ENCODE data around the gene SMARCAL1.

DNA sequence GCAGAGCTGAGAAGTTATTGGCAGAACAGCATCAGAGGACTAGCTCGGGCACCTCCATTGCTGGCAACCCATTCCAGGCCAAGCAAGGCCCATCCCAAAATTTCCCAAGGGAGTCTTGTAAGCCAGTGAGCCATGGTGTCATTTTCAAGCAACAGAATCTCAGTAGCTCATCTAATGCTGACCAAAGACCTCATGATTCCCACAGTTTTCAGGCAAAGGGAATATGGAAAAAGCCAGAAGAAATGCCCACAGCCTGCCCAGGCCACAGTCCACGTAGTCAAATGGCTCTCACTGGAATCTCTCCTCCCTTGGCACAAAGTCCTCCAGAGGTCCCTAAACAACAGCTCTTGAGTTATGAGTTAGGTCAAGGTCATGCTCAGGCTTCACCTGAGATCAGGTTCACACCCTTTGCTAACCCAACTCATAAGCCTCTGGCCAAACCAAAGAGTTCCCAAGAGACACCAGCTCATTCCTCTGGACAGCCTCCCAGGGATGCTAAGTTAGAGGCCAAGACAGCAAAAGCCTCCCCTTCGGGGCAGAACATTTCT lies 2.6 kb downstream of the SMARCAL1 start:
- TF ChIP-seq, protein P1, sequence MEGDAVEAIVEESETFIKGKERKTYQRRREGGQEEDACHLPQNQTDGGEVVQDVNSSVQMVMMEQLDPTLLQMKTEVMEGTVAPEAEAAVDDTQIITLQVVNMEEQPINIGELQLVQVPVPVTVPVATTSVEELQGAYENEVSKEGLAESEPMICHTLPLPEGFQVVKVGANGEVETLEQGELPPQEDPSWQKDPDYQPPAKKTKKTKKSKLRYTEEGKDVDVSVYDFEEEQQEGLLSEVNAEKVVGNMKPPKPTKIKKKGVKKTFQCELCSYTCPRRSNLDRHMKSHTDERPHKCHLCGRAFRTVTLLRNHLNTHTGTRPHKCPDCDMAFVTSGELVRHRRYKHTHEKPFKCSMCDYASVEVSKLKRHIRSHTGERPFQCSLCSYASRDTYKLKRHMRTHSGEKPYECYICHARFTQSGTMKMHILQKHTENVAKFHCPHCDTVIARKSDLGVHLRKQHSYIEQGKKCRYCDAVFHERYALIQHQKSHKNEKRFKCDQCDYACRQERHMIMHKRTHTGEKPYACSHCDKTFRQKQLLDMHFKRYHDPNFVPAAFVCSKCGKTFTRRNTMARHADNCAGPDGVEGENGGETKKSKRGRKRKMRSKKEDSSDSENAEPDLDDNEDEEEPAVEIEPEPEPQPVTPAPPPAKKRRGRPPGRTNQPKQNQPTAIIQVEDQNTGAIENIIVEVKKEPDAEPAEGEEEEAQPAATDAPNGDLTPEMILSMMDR (IDR thresholded peaks at IDR 0.05), result no peak
- TF ChIP-seq FOXJ3 (CRISPR knock-in tag; IDR thresholded peaks at IDR 0.05), result no peak
- TF ChIP-seq POLR2AphosphoS5 (IDR thresholded peaks at IDR 0.05; ENCODE audit: low read depth, low read length), result no peak
- TF ChIP-seq, protein P2, sequence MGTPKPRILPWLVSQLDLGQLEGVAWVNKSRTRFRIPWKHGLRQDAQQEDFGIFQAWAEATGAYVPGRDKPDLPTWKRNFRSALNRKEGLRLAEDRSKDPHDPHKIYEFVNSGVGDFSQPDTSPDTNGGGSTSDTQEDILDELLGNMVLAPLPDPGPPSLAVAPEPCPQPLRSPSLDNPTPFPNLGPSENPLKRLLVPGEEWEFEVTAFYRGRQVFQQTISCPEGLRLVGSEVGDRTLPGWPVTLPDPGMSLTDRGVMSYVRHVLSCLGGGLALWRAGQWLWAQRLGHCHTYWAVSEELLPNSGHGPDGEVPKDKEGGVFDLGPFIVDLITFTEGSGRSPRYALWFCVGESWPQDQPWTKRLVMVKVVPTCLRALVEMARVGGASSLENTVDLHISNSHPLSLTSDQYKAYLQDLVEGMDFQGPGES (IDR thresholded peaks at IDR 0.05; ENCODE audit: low read depth, low read length), result no peak
- TF ChIP-seq GABPA (IDR thresholded peaks at IDR 0.05; ENCODE audit: low read depth), result no peak
- no peak for TF ChIP-seq RAD21 (IDR thresholded peaks at IDR 0.05; ENCODE audit: low read length)
- TF ChIP-seq, protein P3, sequence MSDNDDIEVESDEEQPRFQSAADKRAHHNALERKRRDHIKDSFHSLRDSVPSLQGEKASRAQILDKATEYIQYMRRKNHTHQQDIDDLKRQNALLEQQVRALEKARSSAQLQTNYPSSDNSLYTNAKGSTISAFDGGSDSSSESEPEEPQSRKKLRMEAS (IDR thresholded peaks at IDR 0.05; ENCODE audit: low read depth), result no peak
- no peak for TF ChIP-seq SMC3 (IDR thresholded peaks at IDR 0.05; ENCODE audit: low read depth, low read length)
- TF ChIP-seq SIN3A (IDR thresholded peaks at IDR 0.05; ENCODE audit: borderline replicate concordance, low read depth, low read length), result no peak
- TF ChIP-seq EZH2phosphoT487 (IDR thresholded peaks at IDR 0.05; ENCODE audit: borderline replicate concordance, low read depth), result no peak
- TF ChIP-seq JUND (IDR thresholded peaks at IDR 0.05), result no peak
- TF ChIP-seq MXI1 (IDR thresholded peaks at IDR 0.05; ENCODE audit: low read depth, low read length), result no peak
- TF ChIP-seq TCF12 (IDR thresholded peaks at IDR 0.05), result no peak
- no peak for TF ChIP-seq EP300 (IDR thresholded peaks at IDR 0.05; ENCODE audit: borderline replicate concordance in 1 of 2, low read depth in 1 of 2, low read length in 1 of 2)

Measured in SK-N-SH (cell line).